Epidermal melanocyte (primary cell): ENCODE results near the gene CIAO2B.

Experiments used
- DNase-seq: peaks from one replicate; pipeline ENCODE4 v3.0.0; 2011; ENCODE audit warnings: low spot score; ENCODE audit not compliant: insufficient read length

CIAO2B gene

GRCh38 chr16:66920924-66921680 lies 13.1 kb downstream of the CIAO2B start:
- no peak for DNase-seq

- DNase-seq = no peak
Observed at GRCh38 chr16:66920299-66920590, 14.0 kb downstream of the CIAO2B start.

- no peak for DNase-seq
Observed at GRCh38 chr16:66919569-66920298, 14.5 kb downstream of the CIAO2B start.

GRCh38 chr16:66918803-66919568 lies 15.2 kb downstream of the CIAO2B start, which contains the start of gene CDH16:
TSS of gene CDH16 (minus strand) at chr16:66918885. CDS start at chr16:66918065, 820 bp downstream.
- no peak for DNase-seq

- DNase-seq = no peak
Observed at GRCh38 chr16:66918355-66918754, 15.8 kb downstream of the CIAO2B start.

- DNase-seq = no peak
Observed at GRCh38 chr16:66917741-66918140, 16.5 kb downstream of the CIAO2B start.

- DNase-seq = no peak
Observed at GRCh38 chr16:66916518-66916917, 17.7 kb downstream of the CIAO2B start.

GRCh38 chr16:66915041-66915440 lies 19.2 kb downstream of the CIAO2B start:
- DNase-seq = no peak

- no peak for DNase-seq
Observed at GRCh38 chr16:66914541-66914940, 19.7 kb downstream of the CIAO2B start.

- no peak for DNase-seq
Observed at GRCh38 chr16:66913711-66914110, 20.5 kb downstream of the CIAO2B start.

- no peak for DNase-seq
Observed at GRCh38 chr16:66913081-66913480, 21.1 kb downstream of the CIAO2B start.

- no peak for DNase-seq
Observed at GRCh38 chr16:66911801-66912200, 22.4 kb downstream of the CIAO2B start.

GRCh38 chr16:66911112-66911511 lies 23.1 kb downstream of the CIAO2B start:
- DNase-seq = no peak

GRCh38 chr16:66910175-66910940 lies 23.8 kb downstream of the CIAO2B start:
- no peak for DNase-seq

- no peak for DNase-seq
Observed at GRCh38 chr16:66908762-66909559, 25.2 kb downstream of the CIAO2B start.

- DNase-seq = no peak
Observed at GRCh38 chr16:66908116-66908515, 26.1 kb downstream of the CIAO2B start.

GRCh38 chr16:66906916-66907836 lies 27.0 kb downstream of the CIAO2B start:
- DNase-seq = no peak

GRCh38 chr16:66905633-66906539 lies 28.3 kb downstream of the CIAO2B start:
- no peak for DNase-seq
